ENCODE data around the gene RICTOR. TPM values are rescaled to one million over a fixed set of nuclear protein-coding genes. Genes with fewer than 3 reads are reported as not detected.

The RICTOR gene
- total RNA-seq, 1 experiment from 2014 or later: 28.1 TPM

DNA sequence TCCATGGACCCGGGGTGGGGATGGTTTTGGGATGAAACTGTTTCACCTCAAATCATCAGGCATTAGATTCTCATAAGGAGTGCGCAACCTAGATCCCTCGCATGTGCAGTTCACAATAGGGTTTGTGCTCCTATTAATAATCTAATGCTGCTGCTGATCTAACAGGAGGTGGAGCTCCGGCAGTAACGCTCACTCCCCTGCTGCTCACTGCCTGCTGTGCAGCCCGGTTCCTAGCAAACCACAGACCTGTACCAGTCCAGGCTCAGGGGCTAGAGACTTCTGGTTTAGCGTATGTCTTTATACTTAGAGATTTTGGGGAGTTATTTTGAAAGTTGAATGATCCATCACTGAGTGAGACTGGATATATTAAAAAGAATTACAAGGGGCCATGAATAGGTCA is 50.2 kb downstream of the RICTOR start:
- H4K20me1 ChIP-seq (ENCODE audit: low read length): 0 out of 2 replicates have a peak, but pooled peaks cover 4% of the 10 kb centered on the region
- H3F3A ChIP-seq (ENCODE audit: low read length, unreplicated experiment): no peaks in the 10 kb centered on the region
- BruUV-seq (replicated peaks): no TSS peak
- H3K27me3 ChIP-seq (ENCODE audit: low read length): no peaks in the 10 kb centered on the region
- no peak for DNase-seq
- no peak overlapping the region for H3K9ac ChIP-seq (ENCODE audit: low read length)
- no peak overlapping the region for H3K27ac ChIP-seq (ENCODE audit: low read length)
- ChIA-PET POLR2A (ENCODE audit: unreplicated experiment) (no interaction called here), CTCF (no interaction called here)
- ATAC-seq: no peak
- no peak overlapping the region for H3K4me2 ChIP-seq (ENCODE audit: low read length)
- H3K4me3 ChIP-seq (ENCODE audit: low read length): no peak overlapping the region
- H3K4me1 ChIP-seq (ENCODE audit: insufficient read depth, low read length): peaks cover 17% of the 10 kb centered on the region
- intact Hi-C loops (cut with micrococcal nuclease): no loop called here
- H3K79me2 ChIP-seq (ENCODE audit: low read length): peaks cover 43% of the 10 kb centered on the region
- H2AFZ ChIP-seq (ENCODE audit: low read length): no peak overlapping the region
- H3K9me3 ChIP-seq (ENCODE audit: low read length): no peaks in the 10 kb centered on the region
- no peaks in the 10 kb centered on the region for H3K9me2 ChIP-seq (replicated peaks; ENCODE audit: low read length)
- 0 out of 2 replicates have a peak, but pooled peaks cover 9% of the 10 kb centered on the region for H3K36me3 ChIP-seq (ENCODE audit: low read depth, low read length)
- TF ChIP-seq, protein P1, sequence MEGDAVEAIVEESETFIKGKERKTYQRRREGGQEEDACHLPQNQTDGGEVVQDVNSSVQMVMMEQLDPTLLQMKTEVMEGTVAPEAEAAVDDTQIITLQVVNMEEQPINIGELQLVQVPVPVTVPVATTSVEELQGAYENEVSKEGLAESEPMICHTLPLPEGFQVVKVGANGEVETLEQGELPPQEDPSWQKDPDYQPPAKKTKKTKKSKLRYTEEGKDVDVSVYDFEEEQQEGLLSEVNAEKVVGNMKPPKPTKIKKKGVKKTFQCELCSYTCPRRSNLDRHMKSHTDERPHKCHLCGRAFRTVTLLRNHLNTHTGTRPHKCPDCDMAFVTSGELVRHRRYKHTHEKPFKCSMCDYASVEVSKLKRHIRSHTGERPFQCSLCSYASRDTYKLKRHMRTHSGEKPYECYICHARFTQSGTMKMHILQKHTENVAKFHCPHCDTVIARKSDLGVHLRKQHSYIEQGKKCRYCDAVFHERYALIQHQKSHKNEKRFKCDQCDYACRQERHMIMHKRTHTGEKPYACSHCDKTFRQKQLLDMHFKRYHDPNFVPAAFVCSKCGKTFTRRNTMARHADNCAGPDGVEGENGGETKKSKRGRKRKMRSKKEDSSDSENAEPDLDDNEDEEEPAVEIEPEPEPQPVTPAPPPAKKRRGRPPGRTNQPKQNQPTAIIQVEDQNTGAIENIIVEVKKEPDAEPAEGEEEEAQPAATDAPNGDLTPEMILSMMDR (conservative IDR thresholded peaks at IDR 0.05; ENCODE audit: low read depth, low read length): no peak
- TF ChIP-seq EZH2 (IDR thresholded peaks at IDR 0.05; ENCODE audit: low read length, unreplicated experiment) (no peak), EZH2phosphoT487 (IDR thresholded peaks at IDR 0.05; ENCODE audit: borderline replicate concordance, low read length) (no peak)

DNA sequence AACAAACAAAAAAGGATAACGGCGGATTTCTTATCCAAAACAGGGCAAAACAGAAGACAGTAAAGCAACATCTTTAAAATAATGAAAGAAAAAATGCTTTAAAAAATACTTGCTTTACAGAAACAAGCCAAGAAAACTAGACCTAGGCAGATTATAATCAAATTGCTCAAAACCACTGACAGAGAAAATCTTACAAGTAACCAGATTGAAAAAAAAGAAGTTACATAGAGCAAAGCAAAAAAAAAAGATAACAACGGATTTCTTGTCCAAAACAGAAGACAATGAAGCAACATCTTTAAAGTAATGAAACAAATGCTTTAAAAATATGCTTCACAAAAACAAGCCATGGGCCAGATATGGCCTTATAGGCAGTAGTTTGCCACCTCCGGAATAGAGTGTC is 51.1 kb downstream of the RICTOR start:
- CTCF ChIA-PET: no interaction called here
- H3K79me2 ChIP-seq (ENCODE audit: low read length): peaks cover 37% of the 10 kb centered on the region
- no peak overlapping the region for H3K4me3 ChIP-seq (ENCODE audit: low read length)

DNA sequence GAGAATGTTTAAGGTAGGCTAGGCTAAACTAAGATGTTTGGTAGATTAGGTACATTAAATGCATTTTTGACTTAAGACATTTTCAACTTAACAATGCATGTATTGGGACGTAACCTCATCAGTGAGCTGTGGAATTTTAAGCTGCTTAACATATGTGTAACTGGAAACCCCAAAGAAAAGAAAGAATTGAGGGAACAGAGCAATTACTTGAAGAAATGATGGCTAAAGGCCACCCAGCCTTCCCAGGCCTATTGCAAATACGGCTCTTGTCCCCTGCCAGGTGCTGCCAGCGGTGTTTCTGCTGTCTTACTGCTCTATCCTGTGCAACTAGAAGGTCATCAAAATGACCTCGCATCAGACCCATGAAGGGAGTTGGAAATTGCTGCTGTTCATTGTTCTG is 52.0 kb downstream of the RICTOR start:
- BruUV-seq (replicated peaks): no TSS peak
- no peaks in the 10 kb centered on the region for H3K9me3 ChIP-seq (ENCODE audit: low read length)
- DNase-seq (no peak), ATAC-seq (no peak)
- H3K9me2 ChIP-seq (replicated peaks; ENCODE audit: low read length): no peaks in the 10 kb centered on the region
- H3K36me3 ChIP-seq (ENCODE audit: low read depth, low read length): 0 out of 2 replicates have a peak, but pooled peaks cover 11% of the 10 kb centered on the region
- POLR2A ChIA-PET (ENCODE audit: unreplicated experiment): no interaction called here
- no peak overlapping the region for H2AFZ ChIP-seq (ENCODE audit: low read length)
- intact Hi-C loops (cut with micrococcal nuclease): no loop called here
- H3K9ac ChIP-seq (ENCODE audit: low read length): no peak overlapping the region
- H3F3A ChIP-seq (ENCODE audit: low read length, unreplicated experiment): no peaks in the 10 kb centered on the region
- no peaks in the 10 kb centered on the region for H3K27me3 ChIP-seq (ENCODE audit: low read length)
- H3K4me3 ChIP-seq (ENCODE audit: low read length): no peak overlapping the region
- H3K4me2 ChIP-seq (ENCODE audit: low read length): no peak overlapping the region
- peaks cover 17% of the 10 kb centered on the region for H3K4me1 ChIP-seq (ENCODE audit: insufficient read depth, low read length)
- H4K20me1 ChIP-seq (ENCODE audit: low read length): 0 out of 2 replicates have a peak, but pooled peaks cover 4% of the 10 kb centered on the region
- H3K27ac ChIP-seq (ENCODE audit: low read length): no peak overlapping the region
- CTCF ChIA-PET: no interaction called here
- peaks cover 37% of the 10 kb centered on the region for H3K79me2 ChIP-seq (ENCODE audit: low read length)
- TF ChIP-seq, protein P1 (conservative IDR thresholded peaks at IDR 0.05; ENCODE audit: low read depth, low read length): no peak
- no peak for TF ChIP-seq EZH2 (IDR thresholded peaks at IDR 0.05; ENCODE audit: low read length, unreplicated experiment)
- TF ChIP-seq EZH2phosphoT487 (IDR thresholded peaks at IDR 0.05; ENCODE audit: borderline replicate concordance, low read length): no peak

More for the DNA sequence above, 51.1 kb downstream of the RICTOR start:
- BruUV-seq (replicated peaks): no TSS peak
- Histone ChIP-seq H3K36me3 (ENCODE audit: low read depth, low read length) (0 out of 2 replicates have a peak, but pooled peaks cover 11% of the 10 kb centered on the region), H3K4me1 (ENCODE audit: insufficient read depth, low read length) (peaks cover 17% of the 10 kb centered on the region), H4K20me1 (ENCODE audit: low read length) (0 out of 2 replicates have a peak, but pooled peaks cover 4% of the 10 kb centered on the region), H3K27ac (ENCODE audit: low read length) (no peak overlapping the region), H3K9me3 (ENCODE audit: low read length) (no peaks in the 10 kb centered on the region), H3K27me3 (ENCODE audit: low read length) (no peaks in the 10 kb centered on the region), H3F3A (ENCODE audit: low read length, unreplicated experiment) (no peaks in the 10 kb centered on the region), H3K9me2 (replicated peaks; ENCODE audit: low read length) (no peaks in the 10 kb centered on the region), H3K4me2 (ENCODE audit: low read length) (no peak overlapping the region), H2AFZ (ENCODE audit: low read length) (no peak overlapping the region), H3K9ac (ENCODE audit: low read length) (no peak overlapping the region)
- TF ChIP-seq, protein P1 (conservative IDR thresholded peaks at IDR 0.05; ENCODE audit: low read depth, low read length): no peak
- TF ChIP-seq EZH2 (IDR thresholded peaks at IDR 0.05; ENCODE audit: low read length, unreplicated experiment) (no peak), EZH2phosphoT487 (IDR thresholded peaks at IDR 0.05; ENCODE audit: borderline replicate concordance, low read length) (no peak)
- no peak for DNase-seq
- no peak for ATAC-seq
- POLR2A ChIA-PET (ENCODE audit: unreplicated experiment): no interaction called here
- intact Hi-C loops (cut with micrococcal nuclease): no loop called here

Measured in PC-3 (cell line).